Adipose tissue (tissue), 3 donors: ENCODE data around the gene RAB44. TPM values are rescaled to one million over a fixed set of nuclear protein-coding genes. Genes with fewer than 3 reads are reported as not detected.

Experiments
- H3K27ac ChIP-seq: one replicate; pipeline ENCODE4 v1.5.1; 2013; ENCODE audit warnings: low read depth, low read length
- WGBS, 3 donors: extraction: QIAGEN DNeasy Blood & Tissue Kit; methylation state at CpG; one replicate each; pipeline ENCODE4 v1.1.7; 2013; 5-methylcytosine and 5-hydroxymethylcytosine counted together
- polyA plus RNA-seq, 3 donors: library from polyadenylated mRNA; stranded (reverse); fragments of 200-250 nt; gene quantifications; one replicate each; pipeline ENCODE4 v1.2.3, GENCODE V29; 2013
- donor health status: healthy with polysubstance abuse.
- donor health status: Bipolar disorder and iron deficiency.
- donor health status: healthy.

RAB44 gene
- polyA plus RNA-seq, 3 donors, result 0.07 to 0.19 (median 0.11) TPM

- 27 to 34% (median 32%) methylated on average over 9 of the region's 9 CpGs for WGBS, 3 donors
- no peak overlapping the region for H3K27ac ChIP-seq
Observed at GRCh38 chr6:36666826-36667591, 30.6 kb upstream of the RAB44 start.

GRCh38 chr6:36668591-36668990 lies 29.0 kb upstream of the RAB44 start:
- H3K27ac ChIP-seq, result no peak overlapping the region
- 80 to 88% (median 80%) methylated on average over 7 of the region's 7 CpGs for WGBS, 3 donors

DNA sequence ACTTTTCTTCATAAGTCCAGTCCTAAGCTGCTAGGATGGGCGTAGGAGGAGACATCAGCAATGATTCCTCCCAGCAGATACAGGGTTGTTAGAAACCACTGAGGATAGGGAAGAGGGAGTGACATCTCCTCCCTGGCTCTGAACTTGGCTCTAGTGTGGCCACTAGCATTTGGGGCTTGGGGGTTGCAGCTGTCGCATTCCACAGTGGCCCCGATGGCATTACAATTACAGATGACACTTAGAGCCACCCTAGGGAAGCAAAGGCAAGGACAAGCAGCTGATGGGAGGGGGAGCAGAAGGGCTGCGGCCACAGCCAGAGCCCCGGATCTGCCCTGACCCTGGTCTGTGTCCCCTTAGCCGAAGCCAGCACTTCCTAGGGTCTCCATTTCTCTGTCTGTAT lies 28.6 kb upstream of the RAB44 start:
- WGBS, 3 donors, result 86 to 91% (median 86%) methylated on average over 6 of the region's 6 CpGs
- H3K27ac ChIP-seq, result no peak overlapping the region

DNA sequence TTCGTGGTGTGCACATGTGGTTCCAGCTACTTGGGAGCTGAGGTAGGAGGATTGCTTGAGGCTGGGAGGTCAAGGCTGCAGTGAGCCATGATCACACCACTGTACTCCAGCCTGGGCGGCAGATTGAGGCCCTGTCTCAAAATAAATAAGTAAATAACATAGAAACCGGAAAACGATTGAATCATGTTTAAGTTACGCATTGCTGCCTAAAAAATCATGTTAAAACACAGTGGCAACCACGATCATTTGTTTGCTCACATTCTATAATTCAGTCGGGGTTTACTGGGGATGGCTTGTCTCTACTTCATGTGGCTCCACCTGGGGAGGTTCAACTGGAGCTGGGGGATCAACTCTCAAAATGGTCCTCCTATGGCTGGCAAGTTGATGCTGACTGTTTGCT lies 27.4 kb upstream of the RAB44 start:
- 95 to 98% (median 95%) methylated on average over 7 of the region's 7 CpGs for WGBS, 3 donors
- no peak overlapping the region for H3K27ac ChIP-seq

DNA sequence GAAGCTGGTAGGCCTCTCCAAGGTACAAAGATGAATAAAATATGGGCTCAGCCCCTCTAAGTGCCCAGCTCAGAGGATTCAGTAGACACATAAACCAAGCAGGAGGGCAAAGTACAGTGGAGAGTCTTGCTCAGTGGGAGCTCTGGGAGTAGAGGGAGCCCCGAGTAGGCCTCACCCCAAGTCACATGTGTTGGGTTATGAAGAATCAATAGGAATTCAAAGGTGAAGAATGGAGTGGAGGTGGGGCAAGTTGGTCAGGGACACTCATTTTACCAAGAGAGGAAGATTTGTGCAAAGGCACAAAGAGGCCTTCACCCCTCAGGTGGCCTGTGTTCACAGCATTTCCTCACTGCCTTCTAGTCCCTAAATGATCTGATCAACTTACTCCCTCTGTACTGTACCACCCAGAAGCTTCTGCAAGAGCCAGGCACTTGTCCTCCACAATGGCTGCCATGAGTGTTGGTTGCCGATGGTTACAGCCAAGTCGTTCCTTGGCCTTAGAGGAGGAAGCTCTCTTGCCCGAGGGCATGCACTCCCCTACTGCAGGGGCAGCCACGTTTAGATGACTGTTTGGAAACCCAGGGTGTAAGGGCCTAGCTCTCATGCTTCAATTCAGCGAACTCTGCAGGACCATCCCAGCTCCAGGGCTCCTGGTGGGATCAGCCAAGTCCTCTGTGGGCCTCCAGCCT lies 25.8 kb upstream of the RAB44 start:
- WGBS, 3 donors, result 78 to 82% (median 81%) methylated on average over 6 of the region's 6 CpGs
- no peak overlapping the region for H3K27ac ChIP-seq

DNA sequence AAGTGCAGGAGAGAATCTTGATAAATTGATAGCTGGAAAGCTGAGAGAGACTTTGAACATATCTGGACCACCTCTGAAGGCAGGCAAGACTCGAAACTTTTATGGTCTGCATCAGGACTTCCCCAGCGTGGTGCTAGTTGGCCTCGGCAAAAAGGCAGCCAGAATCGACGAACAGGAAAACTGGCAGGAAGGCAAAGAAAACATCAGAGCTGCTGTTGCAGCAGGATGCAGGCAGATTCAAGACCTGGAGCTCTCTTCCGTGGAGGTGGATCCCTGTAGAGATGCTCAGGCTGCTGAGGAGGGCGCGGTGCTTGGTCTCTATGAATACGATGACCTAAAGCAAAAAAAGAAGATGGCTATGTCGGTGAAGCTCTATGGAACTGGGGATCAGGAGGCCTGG lies 23.7 kb upstream of the RAB44 start:
- no peak overlapping the region for H3K27ac ChIP-seq
- 77 to 86% (median 78%) methylated on average over 10 of the region's 10 CpGs for WGBS, 3 donors

GRCh38 chr6:36674942-36675341 lies 22.7 kb upstream of the RAB44 start:
- H3K27ac ChIP-seq, result no peak overlapping the region
- WGBS, 3 donors, result 89 to 94% (median 91%) methylated on average over 7 of the region's 7 CpGs

GRCh38 chr6:36676141-36677058 lies 21.2 kb upstream of the RAB44 start:
- H3K27ac ChIP-seq, result no peak overlapping the region
- 68 to 79% (median 73%) methylated on average over 4 of the region's 4 CpGs for WGBS, 3 donors

GRCh38 chr6:36677059-36677749 lies 20.4 kb upstream of the RAB44 start:
- WGBS, 3 donors, result 61 to 85% (median 65%) methylated on average over 7 of the region's 7 CpGs
- no peak overlapping the region for H3K27ac ChIP-seq

GRCh38 chr6:36677753-36678487 lies 19.7 kb upstream of the RAB44 start:
- 9 to 23% (median 12%) methylated on average over 10 of the region's 10 CpGs for WGBS, 3 donors
- H3K27ac ChIP-seq, result no peak overlapping the region

- WGBS, 3 donors, result 0 to 1% (median 1%) methylated on average over 56 to 63 of the region's 63 CpGs
- peak within 1 kb of the TSS; percentile 13 for H3K27ac ChIP-seq
Observed at GRCh38 chr6:36678488-36679042, 19.1 kb upstream of the RAB44 start, which contains the start of gene CDKN1A. CDKN1A (plus strand) TSS chr6:36678714; CDS start chr6:36684102, 5,388 bp downstream.

GRCh38 chr6:36679043-36679833 lies 18.4 kb upstream of the RAB44 start:
- H3K27ac ChIP-seq, result peak overlapping the region; percentile 13
- 1% methylated on average over 54 to 61 of the region's 61 CpGs for WGBS, 3 donors

DNA sequence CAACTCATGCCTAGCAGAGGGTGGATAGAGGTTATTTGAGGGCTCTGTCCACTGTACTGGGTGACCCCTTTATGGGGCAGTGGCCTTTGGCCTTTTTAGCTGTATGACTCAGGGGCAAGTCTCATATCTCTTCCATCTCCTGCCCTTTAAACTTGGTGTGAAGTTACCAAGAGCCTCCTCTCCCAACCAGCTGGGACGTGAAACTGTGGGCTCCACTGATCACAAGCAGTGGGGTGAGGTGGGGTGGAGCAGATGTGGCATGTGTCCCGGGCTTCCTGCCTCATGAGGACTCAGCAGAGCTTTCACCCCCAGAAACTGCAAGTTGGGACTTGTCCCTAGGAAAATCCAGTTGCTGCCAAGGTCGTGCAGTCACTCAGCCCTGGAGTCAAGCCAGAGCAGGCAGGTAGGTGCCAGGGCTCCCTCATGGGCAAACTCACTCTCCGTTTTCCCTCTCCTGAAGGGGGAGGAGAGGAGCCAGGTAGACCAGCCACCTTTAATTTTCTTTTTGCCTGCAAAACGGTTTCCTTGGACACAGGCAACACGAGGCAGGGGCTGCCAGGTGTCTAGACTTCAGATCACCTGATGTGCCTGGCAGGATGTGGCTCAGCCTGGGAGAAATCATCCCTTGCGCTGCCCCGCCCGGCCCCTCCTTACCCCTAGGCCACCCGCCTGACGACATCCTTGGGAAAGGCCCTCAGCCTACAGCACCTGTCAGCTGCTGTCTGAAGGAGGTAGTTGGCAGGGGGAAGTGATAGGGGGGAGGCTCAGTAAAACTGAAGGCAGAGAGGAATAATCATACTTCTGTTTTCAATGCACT lies 15.1 kb upstream of the RAB44 start:
- no peak overlapping the region for H3K27ac ChIP-seq
- WGBS, 3 donors, result 22 to 43% (median 41%) methylated on average over 11 of the region's 11 CpGs

DNA sequence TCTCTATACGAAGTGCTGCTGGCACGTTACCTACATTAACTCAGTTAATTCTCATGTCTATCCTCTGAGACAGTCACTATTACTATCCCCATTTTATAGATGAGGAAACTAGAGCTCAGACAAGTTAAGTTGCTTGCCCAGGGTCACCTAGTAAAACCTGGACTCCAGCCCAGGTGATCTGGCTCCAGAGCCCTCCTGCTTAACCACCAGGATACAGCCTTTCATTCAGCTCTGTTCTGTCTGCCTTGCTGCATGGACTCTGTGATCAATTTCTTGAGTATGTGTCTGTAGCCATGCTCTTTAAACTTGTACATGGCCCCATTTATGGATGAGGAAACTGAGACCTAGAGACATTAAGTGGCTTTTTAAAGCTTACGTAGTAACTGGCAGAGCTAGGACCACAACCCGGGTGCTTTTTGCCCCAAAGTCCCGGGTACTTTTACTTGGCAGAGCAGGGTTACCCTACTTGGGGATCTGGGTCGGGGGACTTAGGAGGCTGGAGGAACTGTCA lies 14.4 kb upstream of the RAB44 start:
- 51 to 80% (median 75%) methylated on average over 6 of the region's 6 CpGs for WGBS, 3 donors

GRCh38 chr6:36683656-36684446 lies 13.8 kb upstream of the RAB44 start:
- no peak overlapping the region for H3K27ac ChIP-seq
- 86 to 97% (median 96%) methylated on average over 29 of the region's 29 CpGs for WGBS, 3 donors

More for the DNA sequence above, 14.4 kb upstream of the RAB44 start:
- no peak overlapping the region for H3K27ac ChIP-seq
